ENCODE data around the gene RNPEPL1.

The RNPEPL1 gene

DNA sequence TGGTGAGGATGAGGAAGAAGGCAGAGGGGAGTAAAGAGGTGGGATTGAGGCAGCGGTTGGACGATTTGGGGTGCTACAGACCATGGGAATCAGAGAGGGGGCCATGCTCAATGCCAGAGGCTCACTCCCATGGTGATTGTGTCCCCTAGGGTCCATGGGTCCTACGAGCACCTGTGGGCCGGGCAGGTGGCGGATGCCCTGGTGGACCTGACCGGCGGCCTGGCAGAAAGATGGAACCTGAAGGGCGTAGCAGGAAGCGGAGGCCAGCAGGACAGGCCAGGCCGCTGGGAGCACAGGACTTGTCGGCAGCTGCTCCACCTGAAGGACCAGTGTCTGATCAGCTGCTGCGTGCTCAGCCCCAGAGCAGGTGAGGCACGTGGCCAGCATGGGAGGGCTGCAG lies 23.5 kb downstream of the RNPEPL1 start:
- DNase-seq (ENCODE audit: low spot score), result no peak

DNA sequence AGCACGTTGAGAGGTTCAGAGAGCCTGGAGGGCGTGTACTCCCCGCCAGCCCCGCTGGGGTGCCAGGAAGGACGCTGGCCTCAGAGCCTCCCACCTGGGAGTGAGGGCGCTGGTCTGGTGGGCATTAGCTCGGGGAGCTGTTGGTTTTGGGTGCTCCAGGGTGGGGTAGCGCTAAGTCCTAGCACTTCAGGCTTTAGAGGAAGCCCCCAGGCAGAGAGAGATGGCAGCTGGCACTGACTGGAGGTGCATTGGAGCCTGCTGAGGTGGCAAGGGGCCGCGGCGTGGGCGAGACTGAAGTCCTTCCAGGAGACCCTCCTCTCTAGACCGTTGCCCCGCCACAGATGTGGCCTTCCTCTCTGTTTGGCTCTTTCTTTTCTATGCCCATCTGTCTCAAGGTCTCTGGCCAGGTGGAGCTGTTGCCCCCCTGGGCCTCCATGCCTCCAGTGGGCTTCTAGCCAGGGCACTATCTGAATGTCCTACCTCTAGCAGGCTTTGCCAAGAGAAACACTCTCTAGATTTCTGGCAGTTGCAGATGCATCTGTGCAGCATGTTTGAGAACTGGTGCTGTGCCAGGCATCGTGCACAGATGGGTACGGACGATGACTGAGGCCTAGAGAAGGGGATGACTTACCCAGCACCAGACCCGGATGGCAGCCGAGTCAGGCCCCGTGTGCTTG lies 24.9 kb downstream of the RNPEPL1 start:
- DNase-seq (ENCODE audit: low spot score), result no peak

DNA sequence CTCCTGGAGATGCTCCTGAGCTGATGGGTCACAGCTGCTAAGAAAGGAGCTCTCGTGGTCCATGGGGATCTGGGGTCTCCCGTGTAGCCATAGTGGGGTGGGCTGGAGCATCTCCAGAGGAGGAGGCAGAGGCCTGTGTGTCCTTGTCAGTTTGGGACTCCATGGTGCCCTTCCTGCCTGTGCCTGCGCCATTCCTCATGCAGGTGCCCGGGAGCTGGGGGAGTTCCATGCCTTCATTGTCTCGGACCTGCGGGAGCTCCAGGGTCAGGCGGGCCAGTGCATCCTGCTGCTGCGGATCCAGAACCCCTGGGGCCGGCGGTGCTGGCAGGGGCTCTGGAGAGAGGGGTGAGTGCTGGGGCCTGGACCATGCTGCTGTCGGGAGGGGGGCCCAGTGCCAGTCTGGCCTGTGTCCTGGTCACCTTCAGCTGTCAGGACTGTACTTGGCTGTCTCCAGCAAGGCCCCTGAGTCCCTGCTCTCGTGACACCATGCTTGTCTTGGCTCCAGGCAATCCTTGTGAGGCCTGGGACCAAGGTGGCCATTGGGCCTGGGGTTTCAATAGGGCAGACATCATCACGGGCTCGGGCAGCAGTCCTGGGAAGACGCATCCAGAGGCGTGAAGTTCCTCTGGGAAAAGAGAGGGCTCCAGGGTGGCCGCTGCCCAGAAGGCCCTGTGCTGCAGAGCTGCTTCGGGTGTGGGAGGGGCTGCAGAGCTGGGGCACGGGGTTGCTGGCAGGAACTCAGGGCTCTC lies 25.6 kb downstream of the RNPEPL1 start:
- DNase-seq (ENCODE audit: low spot score), result no peak

DNA sequence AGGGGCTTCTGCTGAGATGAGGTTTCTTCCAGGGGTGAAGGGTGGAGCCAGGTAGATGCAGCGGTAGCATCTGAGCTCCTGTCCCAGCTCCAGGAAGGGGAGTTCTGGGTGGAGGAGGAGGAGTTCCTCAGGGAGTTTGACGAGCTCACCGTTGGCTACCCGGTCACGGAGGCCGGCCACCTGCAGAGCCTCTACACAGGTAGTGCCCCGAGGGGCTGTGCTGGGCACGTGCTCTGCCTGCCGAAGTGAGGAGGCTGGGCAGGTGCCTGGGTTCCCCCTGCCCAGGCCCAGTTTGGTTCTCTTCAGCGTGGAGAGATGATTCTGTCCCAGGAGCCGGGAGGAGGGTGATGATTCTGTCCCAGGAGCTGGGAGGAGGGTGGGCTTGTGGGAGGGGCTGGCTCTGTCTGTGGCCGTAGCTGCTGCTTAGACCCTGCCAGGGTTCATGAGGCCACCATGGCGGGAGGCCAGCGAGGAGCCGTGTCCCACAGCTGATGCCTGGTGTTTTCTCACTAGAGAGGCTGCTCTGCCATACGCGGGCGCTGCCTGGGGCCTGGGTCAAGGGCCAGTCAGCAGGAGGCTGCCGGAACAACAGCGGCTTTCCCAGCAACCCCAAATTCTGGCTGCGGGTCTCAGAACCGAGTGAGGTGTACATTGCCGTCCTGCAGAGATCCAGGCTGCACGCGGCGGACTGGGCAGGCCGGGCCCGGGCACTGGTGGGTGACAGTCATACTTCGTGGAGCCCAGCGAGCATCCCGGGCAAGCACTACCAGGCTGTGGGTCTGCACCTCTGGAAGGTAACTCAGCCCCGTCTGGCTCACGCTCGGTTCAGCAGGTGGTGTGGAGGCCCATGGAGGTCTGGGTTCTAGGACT lies 26.5 kb downstream of the RNPEPL1 start:
- no peak for DNase-seq (ENCODE audit: low spot score)

DNA sequence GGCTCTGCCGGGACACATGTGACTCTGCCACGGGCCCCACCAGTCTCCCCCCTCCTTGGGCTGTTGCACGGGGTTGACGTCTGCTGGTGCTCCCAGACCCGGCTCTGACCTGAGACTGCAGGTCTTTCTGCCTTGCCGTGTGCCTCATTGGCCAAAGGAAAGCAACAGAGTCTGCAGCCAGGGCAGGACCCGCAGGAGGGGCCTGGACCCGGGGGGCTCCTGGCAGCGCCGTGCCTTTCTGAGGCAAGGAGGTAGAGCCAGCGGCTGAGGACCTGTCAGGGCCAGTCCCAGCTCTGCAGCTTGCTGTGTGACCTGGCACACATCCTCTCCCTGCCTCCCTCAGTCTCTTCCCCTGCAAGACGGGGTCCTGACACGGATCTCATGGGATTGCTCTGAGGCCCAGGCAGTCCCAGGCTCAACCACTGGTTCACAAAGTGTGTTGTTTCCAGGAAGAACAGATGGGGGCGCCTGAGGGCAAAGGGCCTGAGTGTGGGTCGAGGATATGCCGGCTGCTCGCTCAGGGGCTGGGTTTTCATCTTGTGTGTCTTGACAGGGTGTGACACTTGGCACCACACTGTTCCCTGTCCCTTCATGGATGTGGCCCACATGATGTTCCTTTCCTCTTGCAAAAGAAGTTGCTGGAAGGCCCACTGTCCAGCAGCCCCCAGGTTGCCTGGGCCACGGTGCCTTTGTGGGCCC lies 27.2 kb downstream of the RNPEPL1 start:
- DNase-seq (ENCODE audit: low spot score), result peak; percentile 89

DNA sequence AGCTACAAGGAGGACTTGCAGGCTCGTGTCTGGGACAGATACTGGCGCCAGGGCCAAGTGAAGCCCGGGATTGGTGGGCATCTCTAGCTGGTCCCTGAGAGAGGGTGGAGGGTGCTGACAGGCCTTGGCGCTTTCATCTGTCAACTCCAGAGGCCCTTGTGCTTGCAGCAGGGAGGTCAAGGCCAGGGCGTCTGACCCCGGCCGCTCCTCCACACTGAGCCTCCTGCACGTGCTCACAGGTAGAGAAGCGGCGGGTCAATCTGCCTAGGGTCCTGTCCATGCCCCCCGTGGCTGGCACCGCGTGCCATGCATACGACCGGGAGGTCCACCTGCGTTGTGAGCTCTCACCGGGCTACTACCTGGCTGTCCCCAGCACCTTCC lies 27.8 kb downstream of the RNPEPL1 start:
- no peak for DNase-seq (ENCODE audit: low spot score)

DNA sequence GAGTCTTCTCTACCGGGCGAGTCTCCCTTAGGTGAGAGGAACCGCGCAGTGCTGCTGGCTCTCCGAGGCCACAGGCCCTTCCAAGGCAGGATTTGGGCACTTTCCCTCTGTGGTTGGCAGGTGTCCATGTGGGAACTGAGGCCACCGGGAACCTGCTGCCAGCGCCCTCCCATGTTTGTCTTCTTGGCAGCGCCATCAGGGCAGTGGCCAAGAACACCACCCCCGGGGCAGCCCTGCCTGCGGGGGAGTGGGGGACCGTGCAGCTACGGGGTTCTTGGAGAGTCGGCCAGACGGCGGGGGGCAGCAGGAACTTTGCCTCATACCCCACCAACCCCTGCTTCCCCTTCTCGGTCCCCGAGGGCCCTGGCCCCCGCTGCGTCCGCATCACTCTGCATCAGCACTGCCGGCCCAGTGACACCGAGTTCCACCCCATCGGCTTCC lies 28.2 kb downstream of the RNPEPL1 start:
- DNase-seq (ENCODE audit: low spot score), result no peak

DNA sequence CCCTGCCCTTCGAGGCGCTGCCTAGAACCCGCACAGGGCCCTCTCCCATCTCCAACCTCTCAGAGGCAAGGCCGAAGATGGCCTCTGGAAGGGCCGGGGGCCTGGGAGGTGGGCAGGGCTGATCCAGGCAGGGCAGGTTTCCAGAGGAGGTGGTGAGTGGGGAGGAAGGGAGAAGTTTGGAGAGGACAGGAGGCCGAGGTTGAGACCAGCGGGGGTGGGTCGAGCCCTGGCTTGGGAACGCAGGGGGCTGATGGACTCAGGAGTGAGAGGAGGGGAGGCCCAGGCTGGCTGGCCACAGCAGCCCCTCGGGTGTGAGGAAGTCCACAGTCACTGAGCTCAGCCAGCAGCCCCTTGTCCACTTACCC lies 28.8 kb downstream of the RNPEPL1 start:
- DNase-seq (ENCODE audit: low spot score), result no peak

DNA sequence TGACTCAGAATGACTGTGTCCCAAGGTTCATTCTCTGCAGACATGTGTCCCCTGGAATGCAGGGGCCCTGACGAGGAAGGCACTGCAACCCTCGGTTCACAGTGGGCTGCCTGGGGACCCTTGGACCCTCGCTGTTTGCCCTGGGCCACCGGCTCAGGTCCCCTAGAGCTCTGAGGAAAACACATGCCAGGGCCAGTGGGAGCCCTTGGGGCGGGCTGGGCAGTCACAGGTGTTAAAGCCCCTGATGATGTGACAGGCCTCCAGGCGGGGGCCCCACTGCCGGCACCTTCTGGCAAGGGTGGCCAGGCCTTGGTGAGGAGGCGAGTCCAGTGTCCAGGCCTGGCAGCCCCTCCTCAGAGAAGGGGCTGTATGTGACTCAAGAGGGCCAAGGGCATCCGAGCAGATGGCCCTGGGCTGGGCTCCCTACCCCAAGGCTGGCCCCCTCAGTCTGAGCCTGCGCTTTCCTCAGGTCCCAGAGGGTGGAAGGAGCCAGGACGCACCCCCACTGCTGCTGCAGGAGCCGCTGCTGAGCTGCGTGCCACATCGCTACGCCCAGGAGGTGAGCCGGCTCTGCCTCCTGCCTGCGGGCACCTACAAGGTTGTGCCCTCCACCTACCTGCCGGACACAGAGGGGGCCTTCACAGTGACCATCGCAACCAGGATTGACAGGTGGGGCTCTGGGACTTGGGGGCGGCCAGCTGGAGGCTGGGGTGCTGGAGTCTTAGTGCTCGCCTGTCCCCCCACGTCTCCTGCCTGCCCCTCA lies 29.3 kb downstream of the RNPEPL1 start:
- no peak for DNase-seq (ENCODE audit: low spot score)

DNA sequence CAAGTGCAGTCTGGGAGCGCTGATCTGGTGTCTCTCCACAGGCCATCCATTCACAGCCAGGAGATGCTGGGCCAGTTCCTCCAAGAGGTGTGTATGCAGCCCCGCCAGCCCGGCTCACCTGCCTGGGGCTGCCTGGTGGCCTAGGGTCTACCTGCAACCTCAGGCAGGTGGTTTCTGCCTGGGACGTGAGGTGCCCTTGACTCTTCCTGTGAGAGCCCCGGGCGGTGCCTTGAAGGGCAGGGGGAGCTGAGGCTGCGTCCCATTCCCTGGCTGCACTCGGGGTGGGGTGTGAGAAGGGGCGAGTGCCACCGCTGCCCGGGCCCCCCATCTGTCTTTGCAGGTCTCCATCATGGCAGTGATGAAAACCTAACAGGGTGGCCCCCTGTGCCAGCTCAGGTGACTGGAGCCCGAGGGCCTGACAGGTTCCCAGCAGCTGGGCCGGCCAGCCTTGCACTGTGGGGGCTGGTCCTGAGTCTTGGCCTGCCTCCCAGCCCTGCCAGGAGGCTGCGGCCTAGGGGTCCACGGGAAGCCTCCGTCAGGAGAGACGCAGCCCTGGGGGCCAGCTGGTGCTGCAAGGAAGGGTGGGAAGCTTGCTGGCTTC lies 30.1 kb downstream of the RNPEPL1 start:
- DNase-seq (ENCODE audit: low spot score), result no peak

DNA sequence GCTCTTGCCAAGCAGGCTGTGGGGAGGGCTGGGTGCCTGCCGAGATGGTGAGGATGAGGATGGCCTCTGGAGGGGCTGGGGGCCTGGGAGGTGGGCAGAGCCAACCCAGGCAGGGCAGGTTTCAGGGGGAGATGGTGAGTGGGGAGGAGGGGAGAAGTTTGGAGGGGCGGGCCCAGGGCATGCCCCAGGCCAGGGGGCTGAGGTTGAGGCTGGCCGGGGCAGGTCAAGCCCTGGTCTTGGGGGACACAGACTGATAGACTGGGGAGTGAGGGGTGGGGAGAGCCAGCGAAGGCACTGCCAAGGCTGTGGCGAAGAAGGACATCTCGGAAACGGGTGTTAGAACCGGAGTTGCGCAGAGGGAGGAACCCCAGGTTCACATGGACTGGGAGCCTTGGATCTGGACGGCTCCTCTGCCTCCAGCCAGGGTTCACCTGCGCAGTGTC lies 30.9 kb downstream of the RNPEPL1 start:
- no peak for DNase-seq (ENCODE audit: low spot score)

DNA sequence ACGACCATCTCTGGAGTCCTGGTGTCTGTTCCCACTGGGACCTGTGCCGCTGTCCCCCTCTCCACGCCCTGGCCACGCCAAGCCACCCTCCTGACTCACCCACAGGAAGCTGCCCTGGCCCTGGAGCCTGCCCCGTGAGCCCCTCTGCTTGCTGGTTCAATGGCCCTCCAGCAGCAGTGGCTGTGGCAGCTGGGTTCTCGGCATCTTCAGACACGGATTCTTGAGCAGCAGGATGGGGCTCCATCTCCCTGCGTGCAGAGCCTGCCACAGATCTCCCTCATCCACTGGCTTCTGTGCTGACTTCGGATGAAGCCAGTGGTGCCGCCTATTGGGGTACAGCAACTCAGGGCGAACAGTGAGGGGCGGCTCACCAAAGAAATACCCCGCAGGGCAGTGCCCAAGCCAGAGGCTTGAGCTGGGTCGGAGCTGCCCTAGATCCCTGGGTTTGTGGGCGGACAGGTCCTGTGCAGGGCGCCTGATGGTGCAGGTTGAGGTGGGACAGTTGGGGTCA lies 32.2 kb downstream of the RNPEPL1 start:
- DNase-seq (ENCODE audit: low spot score), result no peak

DNA sequence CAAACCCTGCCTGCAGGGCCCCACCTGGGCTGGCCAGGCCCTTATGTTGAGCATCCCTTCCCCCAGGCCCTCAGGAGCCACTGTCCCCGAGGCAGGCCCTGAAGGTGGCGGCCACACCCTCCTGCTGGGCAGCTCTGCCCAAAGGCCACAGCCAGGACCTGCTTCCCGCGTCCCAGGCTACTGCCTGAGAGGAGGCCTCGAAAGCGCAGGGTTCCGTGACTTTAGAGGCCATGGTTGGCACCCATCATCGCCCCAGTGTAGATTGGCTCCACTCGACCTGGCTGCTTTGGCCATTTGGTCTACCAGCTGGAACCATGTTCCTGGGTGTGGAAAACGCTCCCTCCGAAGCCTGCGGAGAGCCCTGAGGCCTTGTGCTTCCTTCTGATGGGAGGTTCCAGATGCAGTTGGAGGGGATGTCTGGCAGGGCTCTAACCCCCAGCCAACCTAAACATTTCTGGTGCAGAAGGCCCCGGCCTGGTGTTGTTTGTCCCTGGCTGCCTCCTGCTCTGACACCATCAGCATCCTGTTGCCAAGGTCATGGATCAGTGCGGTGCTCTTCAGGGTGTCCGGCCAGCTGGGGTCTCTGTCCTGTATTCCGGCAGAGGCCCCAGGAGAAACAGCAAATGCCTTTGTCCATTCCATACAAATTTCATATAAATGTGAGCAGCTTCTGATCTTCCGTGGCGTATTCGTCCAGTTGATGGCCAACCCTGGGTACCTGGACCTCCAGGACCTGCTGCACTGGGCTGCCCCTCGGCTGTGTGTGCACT lies 33.0 kb downstream of the RNPEPL1 start:
- DNase-seq (ENCODE audit: low spot score), result no peak

DNA sequence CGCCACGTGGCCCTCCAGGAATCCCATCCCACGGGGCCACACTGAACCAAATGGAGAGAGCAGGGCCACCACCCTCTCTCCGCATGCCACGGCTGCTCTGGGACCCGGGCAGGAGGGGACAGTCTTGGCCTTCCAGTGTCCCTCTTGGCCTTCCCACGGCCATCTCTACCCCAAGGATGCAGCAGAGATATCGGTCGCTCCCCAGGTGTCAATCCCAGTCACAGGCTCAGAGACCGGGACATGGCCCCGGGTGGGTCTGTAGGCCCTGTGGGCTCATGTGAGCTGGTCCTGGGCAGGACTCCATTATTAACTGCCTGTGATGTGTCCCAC lies 33.5 kb downstream of the RNPEPL1 start:
- DNase-seq (ENCODE audit: low spot score), result no peak

DNA sequence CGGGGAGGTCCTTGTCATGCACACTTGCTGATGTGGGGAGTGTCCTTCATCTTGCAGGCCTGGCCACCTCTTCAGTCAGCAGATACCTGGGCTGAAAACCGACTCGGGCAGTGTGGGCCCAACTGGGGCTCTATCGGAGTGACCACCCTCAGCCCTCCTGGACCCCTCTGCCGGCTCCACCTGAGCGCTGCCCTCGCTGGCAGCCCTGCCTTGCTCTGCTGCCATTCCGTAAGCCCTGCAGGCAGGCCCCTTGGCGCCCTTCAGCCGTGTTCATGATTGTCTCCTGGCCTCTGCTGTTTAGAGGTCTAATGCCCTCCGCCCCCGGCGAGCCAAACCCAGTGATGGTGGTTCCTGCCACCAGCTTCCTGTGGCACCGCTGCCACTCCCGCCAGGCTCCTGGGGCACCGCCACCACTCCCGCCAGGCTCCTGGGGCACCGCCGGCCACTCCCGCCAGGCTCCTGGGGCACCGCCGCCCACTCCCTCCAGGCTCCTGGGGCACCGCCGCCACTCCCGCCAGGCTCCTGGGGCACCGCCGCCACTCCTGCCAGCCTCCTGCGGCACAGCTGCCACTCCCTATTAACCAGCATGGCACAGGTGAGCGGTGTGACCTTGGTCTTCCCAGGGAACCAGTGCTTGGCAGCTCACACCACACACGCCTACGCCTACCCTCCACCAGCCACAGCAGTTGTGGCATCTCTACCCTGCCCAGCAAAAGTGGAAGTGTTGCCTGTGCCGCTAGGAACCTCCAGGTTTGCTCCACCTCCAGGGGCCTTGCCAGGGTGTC lies 34.2 kb downstream of the RNPEPL1 start:
- no peak for DNase-seq (ENCODE audit: low spot score)

DNA sequence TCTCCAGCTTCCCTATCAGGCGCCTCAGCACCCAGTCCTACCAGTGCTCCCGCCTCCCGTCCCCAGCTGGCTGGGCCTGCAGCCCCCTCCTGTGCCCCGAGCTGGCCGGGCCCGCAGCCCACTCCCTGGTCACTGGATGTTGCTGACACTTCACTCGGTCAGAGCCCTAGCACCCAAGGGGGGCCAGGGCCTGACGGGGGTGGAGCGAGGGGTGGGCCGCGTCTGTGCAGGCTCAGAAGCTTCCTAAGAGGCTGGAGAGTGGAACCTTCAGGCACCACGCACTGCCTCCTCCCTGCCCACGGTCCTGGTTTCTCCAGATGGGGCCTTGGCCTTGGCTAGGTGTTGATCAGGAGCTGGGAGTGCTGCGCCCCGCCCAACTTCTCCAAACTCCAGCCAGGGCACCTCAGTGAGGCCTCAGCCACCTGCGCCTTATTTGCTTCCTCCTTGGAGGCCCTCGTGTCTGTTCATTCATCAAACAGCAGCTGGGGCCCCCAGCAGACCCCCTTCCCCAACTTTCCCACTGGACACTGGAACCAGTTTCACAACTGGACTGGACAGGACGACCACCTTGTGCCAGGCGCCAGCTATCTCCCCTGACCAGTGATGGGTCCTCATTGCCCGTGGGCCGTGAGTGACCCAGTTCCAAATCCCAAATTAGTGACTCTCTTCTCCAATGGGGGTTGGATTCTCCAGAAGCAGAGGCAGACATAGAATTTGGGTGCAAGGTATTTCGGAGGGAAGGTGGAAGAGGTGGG lies 35.0 kb downstream of the RNPEPL1 start:
- no peak for DNase-seq (ENCODE audit: low spot score)

DNA sequence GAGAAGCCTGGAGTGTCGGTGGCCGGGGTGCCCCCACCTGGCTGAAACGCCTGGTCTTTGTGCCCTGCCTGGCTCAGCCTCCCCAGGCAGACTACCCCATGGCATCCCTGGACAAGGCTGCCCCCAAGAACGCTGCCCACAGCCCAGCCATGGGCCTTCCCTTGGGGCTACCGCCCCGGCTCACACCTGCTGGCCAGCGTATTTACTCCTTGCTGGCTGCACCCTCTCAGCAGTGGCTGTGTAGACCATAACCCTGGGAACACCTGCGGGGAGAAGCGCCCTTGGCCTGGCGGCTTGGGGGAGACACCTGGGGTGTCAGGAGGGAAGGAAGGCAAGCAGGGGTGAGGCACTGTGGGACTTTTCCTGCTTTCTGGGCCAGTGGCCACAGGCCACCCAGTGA lies 35.6 kb downstream of the RNPEPL1 start:
- no peak for DNase-seq (ENCODE audit: low spot score)

DNA sequence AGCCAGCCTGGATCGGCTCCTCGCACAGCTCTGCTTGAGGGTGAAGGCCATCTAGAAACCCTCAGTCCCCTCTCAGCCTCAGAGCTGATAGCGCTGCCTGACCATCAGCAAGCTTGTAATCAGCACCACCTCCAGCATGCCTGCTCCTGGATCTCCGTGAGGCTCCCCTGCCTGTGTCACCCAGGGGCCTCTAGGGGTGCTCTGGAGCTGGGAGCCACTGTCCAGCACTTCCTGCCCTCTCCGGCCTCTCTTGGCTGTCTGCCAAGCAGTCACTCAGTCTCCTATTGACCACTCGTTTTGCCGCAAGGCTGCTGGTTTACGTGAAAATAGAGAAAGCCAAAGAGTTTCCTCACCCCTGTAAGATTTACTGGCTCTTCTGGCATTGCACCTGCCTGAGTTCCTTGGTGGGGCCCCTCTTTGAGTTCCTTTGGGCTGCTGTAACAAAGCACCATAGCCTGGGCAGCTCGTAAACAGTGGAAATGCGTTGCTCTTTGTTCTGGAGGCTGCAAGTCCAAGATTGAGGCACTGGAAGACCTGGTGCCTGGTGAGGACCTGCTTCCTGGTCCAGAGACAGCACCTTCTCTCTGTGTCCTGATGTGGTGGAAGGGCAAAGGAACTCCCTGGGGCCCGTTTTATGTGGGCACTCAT lies 36.1 kb downstream of the RNPEPL1 start:
- DNase-seq (ENCODE audit: low spot score), result peak; percentile 95
